ENCODE data around the gene P2RY1.

P2RY1 gene, protein sequence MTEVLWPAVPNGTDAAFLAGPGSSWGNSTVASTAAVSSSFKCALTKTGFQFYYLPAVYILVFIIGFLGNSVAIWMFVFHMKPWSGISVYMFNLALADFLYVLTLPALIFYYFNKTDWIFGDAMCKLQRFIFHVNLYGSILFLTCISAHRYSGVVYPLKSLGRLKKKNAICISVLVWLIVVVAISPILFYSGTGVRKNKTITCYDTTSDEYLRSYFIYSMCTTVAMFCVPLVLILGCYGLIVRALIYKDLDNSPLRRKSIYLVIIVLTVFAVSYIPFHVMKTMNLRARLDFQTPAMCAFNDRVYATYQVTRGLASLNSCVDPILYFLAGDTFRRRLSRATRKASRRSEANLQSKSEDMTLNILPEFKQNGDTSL

DNA sequence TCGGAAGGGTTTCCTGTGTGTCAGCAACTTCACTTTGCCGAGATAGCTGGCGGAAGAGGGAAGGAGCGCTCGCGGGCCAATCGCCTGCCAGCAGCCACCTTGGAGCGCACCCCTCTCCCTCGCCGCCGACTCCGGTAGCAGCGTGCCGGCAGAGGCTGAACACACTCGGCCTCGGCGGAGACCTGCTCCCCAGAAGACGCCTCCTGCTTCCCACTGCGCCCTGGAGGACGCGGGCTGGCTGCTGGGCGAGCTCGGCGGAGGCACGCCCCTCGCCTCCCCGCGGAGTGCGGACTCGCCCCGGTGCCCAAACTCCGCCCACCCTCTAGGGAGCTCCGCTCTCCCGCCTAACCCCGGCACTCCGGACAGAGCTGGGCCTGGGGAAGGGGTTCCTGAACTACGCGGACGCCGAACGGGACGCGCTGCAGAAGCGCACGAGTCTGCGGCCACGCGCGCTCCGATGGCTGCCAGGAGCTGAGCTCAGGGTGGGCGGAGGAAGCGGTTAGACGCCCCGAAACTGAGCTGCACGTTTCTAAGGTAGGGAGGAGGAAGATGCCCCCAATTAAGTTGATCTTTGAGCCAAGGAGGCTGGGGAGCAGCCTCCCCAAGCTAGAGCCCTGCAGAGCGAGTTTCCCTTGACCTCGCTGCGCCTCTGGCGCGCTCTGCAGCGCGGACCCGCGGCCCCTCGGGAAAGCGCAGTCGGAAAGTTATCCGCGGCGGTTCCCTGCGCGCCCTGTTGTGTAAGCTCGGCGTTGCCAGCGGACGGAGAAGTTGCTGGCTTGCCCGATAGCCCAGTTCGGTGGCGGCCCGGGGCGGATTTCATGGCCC is at the start of gene P2RY1:
TSS of gene P2RY1 (plus strand) at position 356 of the 825 bp plus-strand sequence. CDS start 652 bp downstream, outside the sequence.
- peak; percentile 10 to 33 for DNase-seq

DNA sequence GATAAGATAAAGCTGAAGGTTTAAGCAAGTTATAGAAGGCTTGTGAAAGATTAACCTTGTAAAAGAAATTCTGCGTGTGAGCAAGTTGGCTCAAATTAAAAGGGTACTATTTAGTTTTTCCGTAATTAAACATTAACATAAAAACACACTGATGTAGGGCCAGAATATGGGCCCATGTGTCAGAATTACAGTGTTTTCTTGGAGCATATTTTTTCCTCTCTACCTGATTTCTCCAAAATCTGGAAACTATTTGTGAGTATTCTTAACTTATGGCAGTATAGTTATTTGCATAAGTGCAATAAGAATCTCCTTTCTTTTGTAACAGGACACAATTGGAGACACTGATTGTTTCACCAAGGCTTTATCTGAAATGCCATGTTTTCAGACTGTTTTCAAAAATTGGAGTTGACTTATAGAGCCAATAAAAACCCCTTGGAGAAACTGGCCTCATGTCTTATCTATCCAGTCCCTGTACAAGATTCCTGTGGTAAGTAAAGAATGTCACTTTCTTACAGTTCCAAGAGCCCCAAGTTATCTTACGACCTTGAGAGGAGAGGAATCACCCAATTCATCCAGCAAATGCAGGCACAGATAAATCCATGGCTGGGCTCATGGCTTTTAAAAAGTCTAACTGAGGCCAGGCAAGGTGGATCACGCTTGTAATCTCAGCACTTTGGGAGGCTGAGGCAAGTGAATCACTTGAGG is 47.8 kb upstream of the P2RY1 start:
- DNase-seq = no peak

DNA sequence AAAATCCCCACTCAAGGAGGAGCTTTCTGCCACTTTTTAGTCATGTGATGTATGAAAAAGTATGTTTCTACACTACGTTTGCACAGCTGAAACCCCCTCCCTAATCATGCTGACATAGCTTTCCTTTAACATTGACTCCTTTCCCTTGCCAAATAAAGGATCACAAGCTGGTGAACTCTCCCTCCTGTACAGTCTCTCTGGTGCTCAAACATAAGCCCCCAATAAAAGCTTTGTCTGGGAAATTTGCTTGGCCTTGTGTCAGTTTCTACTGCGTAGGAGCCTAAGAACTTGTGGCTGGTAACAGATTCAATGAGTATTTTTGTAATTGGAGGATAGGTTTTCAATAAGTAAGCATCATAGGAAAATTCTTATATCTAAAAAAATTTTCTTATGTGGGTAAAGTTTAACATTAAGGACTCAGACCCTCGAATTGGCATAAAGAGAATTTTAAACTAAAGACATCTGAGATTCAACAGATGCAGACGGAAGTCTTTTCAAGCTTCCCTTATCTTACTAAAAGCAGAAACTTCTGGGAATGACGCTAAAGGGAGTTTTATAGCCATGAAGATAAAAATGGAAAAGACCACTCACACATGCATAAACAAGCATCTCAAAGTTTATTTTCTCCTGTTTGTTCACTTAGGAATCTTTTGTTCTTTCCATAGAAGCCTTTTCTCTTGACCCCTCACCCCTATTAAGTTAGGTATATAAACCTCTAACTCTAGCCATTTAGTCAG is 44.1 kb upstream of the P2RY1 start:
- no peak for DNase-seq

DNA sequence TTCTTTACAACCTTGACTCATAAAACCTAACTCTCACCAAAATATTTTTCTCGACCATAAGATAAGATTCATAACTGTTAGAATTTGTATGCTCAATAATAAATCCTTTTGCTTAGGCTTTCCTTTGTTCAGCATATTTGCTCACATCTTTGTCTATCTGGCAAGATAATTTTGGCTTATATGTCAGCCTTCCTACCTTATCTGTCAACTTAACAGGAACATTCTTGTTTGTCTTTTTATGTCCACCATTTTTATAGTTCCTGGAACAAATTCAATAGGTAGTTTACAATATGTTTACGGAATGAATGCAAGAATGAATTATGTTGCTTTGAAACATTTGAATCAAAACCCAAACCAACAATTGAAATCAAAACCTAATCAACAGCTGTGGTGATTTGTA is 41.0 kb upstream of the P2RY1 start:
- no peak for DNase-seq

DNA sequence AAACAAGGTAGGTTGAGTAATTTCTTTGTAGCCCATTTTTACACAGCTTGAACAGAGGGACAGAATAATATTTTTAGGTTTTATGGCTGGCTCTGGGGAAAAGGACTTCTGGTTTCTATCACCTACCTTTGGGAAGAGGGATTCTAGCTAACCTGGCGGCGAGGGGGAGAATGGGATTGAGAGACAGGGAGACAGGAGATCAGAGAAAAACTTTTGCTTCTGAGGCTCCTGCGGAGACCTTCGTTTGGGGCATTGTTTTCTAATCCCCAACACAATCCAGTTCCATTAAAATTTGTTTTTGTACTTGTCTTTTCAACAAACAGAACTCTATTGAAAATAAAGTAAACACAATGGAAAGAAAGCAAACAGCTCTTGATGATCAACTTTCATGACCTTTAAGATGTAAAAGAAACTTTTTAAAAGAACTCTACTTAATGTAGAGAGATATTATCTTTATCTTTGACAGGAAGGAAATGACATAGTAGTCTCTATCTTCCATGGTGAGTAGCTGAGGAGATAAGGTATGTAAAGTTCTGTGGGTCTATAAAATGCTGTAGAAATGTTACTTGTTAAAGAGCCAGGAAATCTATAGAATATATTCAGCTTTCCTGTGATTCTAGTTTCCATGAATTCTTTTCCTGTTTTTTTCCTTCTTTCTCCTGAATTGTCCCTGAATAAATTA is 37.0 kb upstream of the P2RY1 start:
- no peak for DNase-seq

DNA sequence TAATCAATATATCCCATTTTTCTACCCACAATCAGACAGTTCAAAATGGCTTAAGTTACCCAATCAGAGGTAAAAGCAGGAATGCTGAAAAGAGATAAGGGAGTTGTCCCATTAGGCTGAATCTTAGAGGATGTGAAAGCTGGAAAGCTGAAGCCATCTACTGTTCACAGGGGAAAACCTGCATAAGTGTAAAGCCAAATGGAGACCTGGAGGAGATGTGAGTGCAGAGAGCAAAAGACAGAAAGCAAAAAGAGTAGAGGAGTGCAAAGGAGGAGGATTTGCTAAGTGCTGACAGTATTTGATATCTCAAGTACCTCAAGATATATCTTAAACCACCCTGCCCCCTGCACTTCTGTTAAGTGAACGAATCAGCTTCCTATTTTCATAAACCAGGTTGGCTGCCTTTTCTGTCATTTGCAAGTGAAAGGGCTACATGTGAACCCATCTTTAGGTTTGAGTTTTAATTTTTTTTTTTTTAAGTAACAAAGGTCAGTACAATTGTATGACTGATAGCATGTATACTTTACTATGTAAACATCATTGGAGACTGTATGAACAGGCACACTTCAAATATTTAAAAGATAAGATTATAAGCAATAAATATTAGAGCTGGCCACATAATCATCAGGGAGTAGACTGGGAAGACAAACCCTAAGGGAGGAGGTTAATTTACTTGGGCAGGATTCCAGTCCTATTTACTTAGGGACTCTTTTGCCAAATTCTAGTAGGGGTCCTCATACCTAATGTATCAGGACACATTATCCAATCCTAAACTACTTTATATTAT is 22.8 kb upstream of the P2RY1 start:
- no peak for DNase-seq

DNA sequence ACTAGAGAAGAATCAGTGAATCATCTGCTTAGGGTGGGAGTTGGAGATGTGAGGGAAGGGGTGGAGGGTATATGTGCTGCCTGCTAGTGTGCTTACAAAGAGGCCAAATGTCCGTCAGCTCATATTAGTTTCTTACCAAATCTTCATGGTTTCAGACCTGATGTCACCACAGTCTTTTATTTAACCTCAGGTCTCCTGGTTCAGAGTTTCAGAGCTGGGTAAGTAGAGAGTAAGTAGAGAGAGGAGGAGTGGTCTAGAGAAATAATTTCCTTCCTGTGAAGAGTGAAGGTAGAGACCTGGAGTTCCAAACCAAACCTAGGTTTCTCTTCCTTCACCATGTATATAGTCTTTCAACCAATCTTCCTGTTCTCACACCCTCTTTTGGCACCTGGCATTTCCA is 17.5 kb upstream of the P2RY1 start:
- DNase-seq = no peak

DNA sequence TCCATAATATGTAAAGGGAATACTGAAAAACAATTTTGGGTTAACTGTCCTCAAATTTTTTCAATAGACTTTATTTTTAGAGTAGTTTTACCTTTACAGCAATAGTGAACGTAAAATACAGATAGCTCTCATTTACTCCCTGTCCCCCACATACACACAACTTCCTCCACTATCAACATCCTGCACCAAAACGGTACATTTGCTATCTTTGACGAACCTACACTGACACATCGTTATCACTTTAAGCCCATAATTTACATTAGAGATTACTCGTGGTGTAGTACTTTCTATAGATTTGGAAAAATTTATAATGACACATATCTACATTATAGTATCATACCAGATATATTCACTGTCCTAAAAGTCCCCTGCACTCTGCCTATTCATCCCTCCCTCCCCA is 16.9 kb upstream of the P2RY1 start:
- DNase-seq = no peak

DNA sequence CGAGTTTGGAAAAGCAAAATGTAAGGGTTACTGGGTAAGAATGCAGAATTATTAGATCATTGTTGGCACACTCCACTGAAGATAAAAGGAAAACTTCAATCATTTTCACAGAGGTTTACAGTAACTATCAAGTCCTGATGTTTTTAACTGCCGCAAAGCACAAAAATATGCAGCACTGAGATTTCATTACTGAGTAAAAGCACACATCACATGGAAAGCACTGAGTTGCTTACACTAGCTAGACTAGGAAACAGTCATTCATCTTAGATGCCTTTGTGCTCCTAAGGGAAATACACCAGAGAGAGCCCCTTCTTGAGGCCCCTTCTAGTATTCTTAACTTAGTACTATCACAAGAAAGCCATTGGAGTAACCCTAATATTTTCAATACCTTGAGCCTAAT is 11.8 kb upstream of the P2RY1 start:
- DNase-seq = no peak

DNA sequence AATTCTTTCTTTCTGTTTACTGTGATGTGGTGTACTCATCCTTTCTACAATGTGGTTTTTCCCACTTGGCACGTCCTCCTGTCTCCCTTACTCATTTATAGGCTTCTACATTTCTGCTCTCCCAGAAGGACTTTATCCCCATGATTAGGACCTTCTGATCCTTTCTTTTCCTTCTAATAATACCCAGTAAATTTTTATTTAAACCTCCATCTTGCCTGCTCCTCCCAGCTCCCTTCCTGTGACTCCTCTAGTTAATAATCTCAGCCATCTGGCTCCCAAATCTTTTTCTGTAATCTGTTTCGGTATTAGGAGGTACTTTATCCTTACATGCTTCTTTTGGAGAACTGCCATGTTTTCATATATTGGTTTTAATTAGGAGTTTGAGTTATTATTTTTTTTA is 11.2 kb upstream of the P2RY1 start:
- no peak for DNase-seq

DNA sequence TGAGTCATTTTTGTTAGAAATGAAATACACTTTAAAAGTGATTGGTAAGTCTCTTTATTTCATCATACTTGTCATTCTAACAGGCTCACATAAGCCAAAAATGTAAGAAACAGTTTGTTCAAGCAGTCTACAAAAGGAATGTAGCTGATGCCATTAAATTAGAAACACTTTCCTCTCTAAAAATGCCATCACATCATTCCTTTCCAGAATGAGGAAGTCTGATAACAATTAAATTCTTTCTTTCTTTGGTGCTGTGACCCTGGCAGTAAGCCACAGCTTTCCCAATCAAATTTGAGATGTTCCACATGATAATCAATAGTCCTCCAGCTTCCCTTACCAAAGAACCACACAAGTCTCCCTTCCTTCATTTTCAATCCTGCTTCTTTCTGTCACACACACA is 9.4 kb upstream of the P2RY1 start:
- DNase-seq = no peak

DNA sequence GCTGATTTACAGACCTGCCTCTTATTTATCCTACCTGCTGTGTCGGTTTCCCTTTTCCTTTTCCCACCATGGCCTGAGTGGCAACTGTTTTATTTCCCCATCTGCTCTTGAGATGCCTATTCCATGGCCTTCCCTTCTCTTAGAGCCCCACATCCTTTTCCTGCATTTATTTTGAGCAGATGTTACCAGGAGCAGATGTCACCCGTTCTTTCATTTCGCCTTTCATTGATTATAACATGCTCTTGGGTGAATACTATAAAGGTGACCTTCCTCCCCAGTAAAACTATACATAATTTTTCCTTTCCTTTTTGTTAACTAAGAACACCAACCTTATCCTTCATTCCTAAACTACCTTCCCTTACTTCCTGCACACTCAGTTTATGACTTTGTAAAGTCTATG is 8.5 kb upstream of the P2RY1 start:
- DNase-seq = no peak

DNA sequence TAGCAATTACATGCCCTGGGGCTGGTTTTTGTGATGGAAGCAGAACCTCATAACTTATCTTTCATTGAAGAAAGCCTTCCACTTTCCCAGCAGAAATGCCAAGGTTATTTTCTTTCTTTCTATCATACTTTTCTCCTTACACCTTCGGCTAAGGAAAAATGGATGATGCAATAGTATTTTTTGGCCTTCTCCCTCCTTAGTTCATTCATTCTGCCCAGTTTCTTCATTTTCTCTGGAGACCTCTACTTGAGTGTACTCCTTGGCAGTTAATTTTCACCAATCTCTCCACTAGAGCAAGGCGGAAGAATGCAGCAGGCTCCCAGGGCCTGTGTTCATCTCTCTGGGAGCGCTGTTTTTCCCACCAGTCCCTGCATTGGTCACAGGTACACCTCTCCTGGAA is 7.6 kb upstream of the P2RY1 start:
- DNase-seq = no peak

DNA sequence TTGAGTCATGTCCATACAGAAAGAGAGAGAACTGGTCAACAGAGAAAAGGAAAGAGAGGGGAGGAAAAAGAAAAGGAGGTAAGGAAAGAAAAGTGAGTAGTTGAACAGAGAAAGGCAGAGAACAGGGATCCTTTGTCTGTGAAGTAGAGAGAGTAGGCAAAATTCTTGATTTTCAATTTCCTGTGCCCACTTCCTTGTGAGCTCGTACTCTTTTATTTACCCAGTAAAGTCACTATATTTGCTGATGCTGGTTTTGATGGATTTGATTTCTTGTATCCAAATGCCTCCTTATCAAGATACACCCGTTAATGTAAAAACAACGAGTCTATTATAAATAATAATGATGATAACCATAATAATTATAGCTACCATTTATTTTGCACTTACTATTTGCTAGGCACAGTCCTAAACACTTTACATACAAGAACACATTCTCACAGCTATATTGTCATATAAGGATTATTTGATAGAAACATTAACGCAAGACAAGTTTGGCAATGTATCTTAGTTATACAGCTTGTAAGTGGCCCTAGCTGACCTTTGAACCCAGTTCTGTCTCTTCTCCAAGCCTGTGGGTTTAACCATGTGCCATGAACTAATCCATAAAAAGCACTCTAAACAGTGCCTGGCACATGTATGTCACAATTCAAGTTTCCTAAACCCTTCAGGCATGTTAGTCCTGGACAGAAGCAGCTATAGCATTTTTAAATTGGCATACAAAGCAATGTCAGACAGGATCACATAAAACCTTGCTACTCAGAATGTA is 6.7 kb upstream of the P2RY1 start:
- no peak for DNase-seq

DNA sequence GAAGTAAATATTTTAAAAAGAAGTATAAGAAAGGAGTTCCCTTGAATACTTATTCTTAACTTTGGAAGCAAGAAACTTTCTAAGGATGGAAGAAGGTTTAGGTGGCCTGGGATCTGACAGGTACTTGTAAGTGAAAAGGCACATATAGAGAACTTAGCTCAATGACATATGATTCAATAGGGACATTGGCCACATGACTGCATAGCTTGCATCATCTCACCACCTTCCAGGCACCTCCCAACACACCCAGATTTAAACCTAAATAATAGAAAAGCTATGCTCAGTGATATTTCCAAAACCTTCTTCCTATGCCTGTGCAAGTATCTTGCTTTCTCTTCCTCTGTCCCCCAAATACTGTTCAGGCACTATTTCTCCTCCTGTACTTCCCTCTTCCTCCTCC is 4.7 kb upstream of the P2RY1 start:
- DNase-seq = no peak

DNA sequence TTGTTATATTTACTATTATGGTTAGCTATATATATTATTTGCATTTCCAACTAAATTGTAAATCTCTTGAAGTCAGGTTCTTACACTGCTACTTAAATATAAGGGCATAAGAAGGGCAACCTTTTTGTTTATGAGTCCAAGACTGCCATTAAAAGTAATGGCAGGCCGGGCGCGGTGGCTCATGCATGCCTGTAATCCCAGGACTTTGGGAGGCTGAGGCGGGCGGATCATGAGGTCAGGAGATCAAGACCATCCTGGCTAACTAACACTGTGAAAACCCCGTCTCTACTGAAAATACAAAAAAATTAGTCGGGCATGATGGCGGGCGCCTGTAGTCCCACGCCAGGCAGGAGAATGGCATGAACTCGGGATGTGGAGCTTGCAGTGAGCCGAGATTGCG is 2.9 kb upstream of the P2RY1 start:
- no peak for DNase-seq

DNA sequence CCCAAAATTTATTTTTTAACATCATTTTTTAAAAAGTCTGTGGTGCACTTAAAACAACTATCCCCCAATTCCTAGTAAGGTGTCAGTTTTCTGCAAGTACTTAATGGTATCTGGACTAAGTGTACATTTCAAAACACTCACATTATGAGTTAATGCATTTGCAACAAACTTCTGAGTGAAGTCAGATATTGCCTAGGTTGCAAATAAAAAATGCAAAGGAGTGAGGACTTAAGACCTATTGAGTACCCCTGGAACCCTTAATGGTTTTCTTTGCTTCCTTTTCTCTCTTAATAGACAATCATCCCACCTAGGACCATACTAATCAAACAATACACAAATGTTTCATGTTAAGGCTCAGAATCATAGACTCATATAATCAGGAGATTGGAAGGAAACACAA is 1.8 kb upstream of the P2RY1 start:
- DNase-seq = no peak

DNA sequence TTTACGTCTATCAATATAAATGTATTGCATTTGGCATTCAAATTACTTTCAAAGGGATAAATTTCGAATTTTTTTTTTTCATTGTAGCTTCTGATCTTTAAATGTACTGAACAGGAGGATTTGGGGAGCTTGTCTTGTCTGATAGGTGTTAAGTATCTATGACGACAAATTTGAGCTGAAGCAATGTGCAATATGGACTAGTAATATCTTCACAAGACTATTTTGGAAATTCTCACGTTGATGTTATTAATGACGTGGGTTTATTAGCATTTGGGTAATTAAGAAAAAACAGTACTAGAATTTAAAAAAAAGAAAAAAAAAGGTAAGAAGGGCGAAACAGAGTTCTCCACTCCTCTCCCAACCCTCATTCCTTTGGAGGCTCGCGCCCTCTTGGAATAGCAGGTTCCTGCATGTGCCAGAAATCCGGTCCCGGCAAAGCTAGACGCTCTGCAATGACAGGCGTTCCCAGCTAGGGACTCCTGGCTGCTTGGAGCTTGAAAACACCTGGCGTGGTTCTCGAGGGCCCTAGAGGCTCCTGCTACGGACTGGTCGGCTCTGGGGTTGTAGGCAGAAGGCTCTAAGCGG is 648 bp upstream of the P2RY1 start:
- no peak for DNase-seq

DNA sequence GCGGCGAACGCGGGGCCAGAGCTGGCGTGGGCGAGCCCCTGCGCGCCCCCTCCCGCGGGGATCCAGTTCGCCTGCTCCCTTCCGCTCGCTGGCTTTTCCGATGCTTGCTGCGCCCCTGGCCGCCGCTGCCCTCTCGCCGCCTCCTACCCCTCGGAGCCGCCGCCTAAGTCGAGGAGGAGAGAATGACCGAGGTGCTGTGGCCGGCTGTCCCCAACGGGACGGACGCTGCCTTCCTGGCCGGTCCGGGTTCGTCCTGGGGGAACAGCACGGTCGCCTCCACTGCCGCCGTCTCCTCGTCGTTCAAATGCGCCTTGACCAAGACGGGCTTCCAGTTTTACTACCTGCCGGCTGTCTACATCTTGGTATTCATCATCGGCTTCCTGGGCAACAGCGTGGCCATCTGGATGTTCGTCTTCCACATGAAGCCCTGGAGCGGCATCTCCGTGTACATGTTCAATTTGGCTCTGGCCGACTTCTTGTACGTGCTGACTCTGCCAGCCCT is 721 bp downstream of the P2RY1 start:
- DNase-seq = no peak

DNA sequence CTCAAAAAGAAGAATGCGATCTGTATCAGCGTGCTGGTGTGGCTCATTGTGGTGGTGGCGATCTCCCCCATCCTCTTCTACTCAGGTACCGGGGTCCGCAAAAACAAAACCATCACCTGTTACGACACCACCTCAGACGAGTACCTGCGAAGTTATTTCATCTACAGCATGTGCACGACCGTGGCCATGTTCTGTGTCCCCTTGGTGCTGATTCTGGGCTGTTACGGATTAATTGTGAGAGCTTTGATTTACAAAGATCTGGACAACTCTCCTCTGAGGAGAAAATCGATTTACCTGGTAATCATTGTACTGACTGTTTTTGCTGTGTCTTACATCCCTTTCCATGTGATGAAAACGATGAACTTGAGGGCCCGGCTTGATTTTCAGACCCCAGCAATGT is 1.3 kb downstream of the P2RY1 start:
- no peak for DNase-seq
